ENCODE results near the gene PANX3.

DNA sequence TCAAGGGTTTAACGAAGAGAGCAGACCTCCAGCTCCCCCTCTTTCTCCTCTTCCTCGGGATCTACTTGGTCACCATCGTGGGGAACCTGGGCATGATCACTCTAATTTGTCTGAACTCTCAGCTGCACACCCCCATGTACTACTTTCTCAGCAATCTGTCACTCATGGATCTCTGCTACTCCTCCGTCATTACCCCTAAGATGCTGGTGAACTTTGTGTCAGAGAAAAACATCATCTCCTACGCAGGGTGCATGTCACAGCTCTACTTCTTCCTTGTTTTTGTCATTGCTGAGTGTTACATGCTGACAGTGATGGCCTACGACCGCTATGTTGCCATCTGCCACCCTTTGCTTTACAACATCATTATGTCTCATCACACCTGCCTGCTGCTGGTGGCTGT lies 41.1 kb upstream of the PANX3 start:
- TF ChIP-seq CBX8 (IDR thresholded peaks at IDR 0.05) (no peak), POLR2A (IDR thresholded peaks at IDR 0.05; ENCODE audit: low read length) (no peak), RAD21 (conservative IDR thresholded peaks at IDR 0.05 in 1 of 2, IDR thresholded peaks at IDR 0.05 in 1 of 2) (no peak), MAZ (IDR thresholded peaks at IDR 0.05; ENCODE audit: borderline replicate concordance, low read depth, low read length) (no peak), RNF2 (IDR thresholded peaks at IDR 0.05; ENCODE audit: borderline replicate concordance, low read depth) (no peak), POLR2AphosphoS2 (conservative IDR thresholded peaks at IDR 0.05; ENCODE audit: low read length) (no peak), CBX2 (IDR thresholded peaks at IDR 0.05; ENCODE audit: borderline replicate concordance, low read depth) (no peak), EP300 (IDR thresholded peaks at IDR 0.05) (no peak), NFE2L2 (conservative IDR thresholded peaks at IDR 0.05; ENCODE audit: low read length) (no peak), SREBF2 (IDR thresholded peaks at IDR 0.05) (no peak)
- TF ChIP-seq, protein P1, sequence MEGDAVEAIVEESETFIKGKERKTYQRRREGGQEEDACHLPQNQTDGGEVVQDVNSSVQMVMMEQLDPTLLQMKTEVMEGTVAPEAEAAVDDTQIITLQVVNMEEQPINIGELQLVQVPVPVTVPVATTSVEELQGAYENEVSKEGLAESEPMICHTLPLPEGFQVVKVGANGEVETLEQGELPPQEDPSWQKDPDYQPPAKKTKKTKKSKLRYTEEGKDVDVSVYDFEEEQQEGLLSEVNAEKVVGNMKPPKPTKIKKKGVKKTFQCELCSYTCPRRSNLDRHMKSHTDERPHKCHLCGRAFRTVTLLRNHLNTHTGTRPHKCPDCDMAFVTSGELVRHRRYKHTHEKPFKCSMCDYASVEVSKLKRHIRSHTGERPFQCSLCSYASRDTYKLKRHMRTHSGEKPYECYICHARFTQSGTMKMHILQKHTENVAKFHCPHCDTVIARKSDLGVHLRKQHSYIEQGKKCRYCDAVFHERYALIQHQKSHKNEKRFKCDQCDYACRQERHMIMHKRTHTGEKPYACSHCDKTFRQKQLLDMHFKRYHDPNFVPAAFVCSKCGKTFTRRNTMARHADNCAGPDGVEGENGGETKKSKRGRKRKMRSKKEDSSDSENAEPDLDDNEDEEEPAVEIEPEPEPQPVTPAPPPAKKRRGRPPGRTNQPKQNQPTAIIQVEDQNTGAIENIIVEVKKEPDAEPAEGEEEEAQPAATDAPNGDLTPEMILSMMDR (IDR thresholded peaks at IDR 0.05) = no peak
